K562 (cell line): ENCODE results near the gene SGK1.

Source experiments
- CBX2 ChIP-seq: fragments of 200-600 bp; sonication (generic); IDR thresholded peaks from one replicate; pipeline ENCODE4 v1.6.1; 2012; ENCODE audit warnings: mild to moderate bottlenecking, low read length, inconsistent platforms; ENCODE audit not compliant: insufficient read depth, poor library complexity, severe bottlenecking
- EZH2 ChIP-seq: IDR thresholded peaks from 2 replicates; pipeline ENCODE4 v1.6.1; 2012; ENCODE audit warnings: low read depth, mild to moderate bottlenecking, inconsistent platforms, low read length, borderline replicate concordance
- FOSL1 ChIP-seq: fragments of 200-800 bp; sonication (Bioruptor generic); conservative IDR thresholded peaks from 2 replicates; pipeline ENCODE4 v1.6.1; 2016; ENCODE audit warnings: missing genetic modification characterization, missing compliant biosample characterization
- JUN ChIP-seq, 2 experiments: sonication (generic) in 1 of 2; formaldehyde crosslinking in 1 of 2; IDR thresholded peaks; 2 replicates each; pipeline versions ENCODE4 v1.6.1 to v1.8.0; 2012 to 2022; ENCODE audit warnings: borderline replicate concordance in 2 of 2, mild to moderate bottlenecking in 2 of 2, improper control_type of control experiment in 1 of 2, low read depth in 1 of 2, low read length in 1 of 2, missing genetic modification reagents in 1 of 2
- MAFF ChIP-seq: IDR thresholded peaks from 2 replicates; pipeline ENCODE4 v1.6.1; 2012; ENCODE audit warnings: low read length, improper control_type of control experiment
- POLR2A ChIP-seq: fragments of 450-650 bp; conservative IDR thresholded peaks from 2 replicates; pipeline ENCODE4 v1.6.1; 2016
- RAD21 ChIP-seq, 2 experiments: fragments of 250-450 bp in 1 of 2; fragments of 450-650 bp in 1 of 2; sonication (Bioruptor Pico) in 1 of 2; formaldehyde crosslinking in 1 of 2; IDR thresholded peaks in 1 of 2; conservative IDR thresholded peaks in 1 of 2; 2 replicates each; pipeline versions ENCODE4 v1.4.0 to v1.8.0; 2020 to 2022; ENCODE audit warnings: mild to moderate bottlenecking in 2 of 2, moderate library complexity in 1 of 2
- UBTF ChIP-seq, 2 experiments: IDR thresholded peaks; 2 replicates each; pipeline ENCODE4 v1.6.1; 2012; ENCODE audit warnings: improper control_type of control experiment in 2 of 2, low read depth in 2 of 2, low read length in 2 of 2, borderline replicate concordance in 1 of 2
- ZFX ChIP-seq: sonication (generic); formaldehyde crosslinking; IDR thresholded peaks from 2 replicates; pipeline ENCODE4 v1.8.0; 2022; ENCODE audit warnings: mild to moderate bottlenecking, missing genetic modification reagents, moderate library complexity
- ZNF354B ChIP-seq: fragments of 250-450 bp; sonication (Bioruptor Pico); IDR thresholded peaks from 2 replicates; pipeline ENCODE4 v1.4.0; 2020
- ZNF785 ChIP-seq: fragments of 250-450 bp; sonication (Bioruptor Pico); IDR thresholded peaks from 2 replicates; pipeline ENCODE4 v1.4.0; 2020; ENCODE audit warnings: mild to moderate bottlenecking
- TF ChIP-seq, protein P1 (sequence below), 2 experiments: IDR thresholded peaks in 1 of 2; conservative IDR thresholded peaks in 1 of 2; 2 replicates each; pipeline ENCODE4 v1.6.1; 2016; ENCODE audit warnings: low read depth in 2 of 2, mild to moderate bottlenecking in 1 of 2, missing compliant biosample characterization in 1 of 2, missing genetic modification characterization in 1 of 2, moderate library complexity in 1 of 2

DNA sequence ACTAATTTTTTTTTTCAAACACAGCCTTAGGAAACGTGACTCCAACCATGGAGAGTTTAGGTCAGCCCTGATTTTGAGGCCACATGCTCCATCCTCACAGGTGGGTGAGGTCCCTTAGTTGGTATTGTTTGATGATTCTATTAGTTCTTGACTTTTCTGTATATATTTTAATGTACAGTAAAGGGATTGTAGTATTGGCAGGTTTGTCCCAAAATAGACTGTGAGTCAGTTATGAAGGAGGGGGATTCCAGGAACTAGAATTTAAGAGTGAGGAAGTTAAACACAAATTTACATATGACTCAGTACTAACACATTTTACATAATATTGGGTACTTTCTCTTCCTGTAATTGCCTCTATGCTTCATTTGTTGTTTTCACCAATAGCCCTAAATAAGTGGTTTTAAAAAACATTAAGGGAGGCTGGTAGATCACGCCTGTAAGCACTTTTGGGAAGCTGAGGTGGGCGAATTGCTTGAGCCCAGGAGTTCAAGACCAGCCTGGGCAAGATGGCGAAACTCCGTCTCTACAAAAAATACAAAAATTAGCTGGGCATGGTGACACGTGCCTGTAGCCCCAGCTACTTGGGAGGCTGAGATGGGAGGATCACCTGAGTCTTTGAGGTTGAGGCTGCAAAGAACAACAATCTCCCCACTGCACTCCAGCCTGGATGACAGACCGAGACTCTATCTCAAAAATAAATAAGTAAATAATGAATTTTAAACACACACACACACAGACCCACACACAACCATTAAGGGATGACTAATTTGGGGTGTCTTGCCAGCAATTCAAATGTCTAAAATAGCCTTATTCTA is 81.8 kb downstream of the SGK1 start:
- TF ChIP-seq MAFF: no peak
- peak; percentile 42; the same call in 1 of the 2 replicates for TF ChIP-seq JUN (IDR thresholded peaks at IDR 0.05; ENCODE audit: borderline replicate concordance, low read depth, low read length)
- no peak for TF ChIP-seq JUN (CRISPR knock-in tag; IDR thresholded peaks at IDR 0.05; ENCODE audit: borderline replicate concordance)
- TF ChIP-seq, protein P1, sequence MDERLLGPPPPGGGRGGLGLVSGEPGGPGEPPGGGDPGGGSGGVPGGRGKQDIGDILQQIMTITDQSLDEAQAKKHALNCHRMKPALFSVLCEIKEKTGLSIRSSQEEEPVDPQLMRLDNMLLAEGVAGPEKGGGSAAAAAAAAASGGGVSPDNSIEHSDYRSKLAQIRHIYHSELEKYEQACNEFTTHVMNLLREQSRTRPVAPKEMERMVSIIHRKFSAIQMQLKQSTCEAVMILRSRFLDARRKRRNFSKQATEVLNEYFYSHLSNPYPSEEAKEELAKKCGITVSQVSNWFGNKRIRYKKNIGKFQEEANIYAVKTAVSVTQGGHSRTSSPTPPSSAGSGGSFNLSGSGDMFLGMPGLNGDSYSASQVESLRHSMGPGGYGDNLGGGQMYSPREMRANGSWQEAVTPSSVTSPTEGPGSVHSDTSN (CRISPR knock-in tag; IDR thresholded peaks at IDR 0.05; ENCODE audit: low read depth): no peak
- TF ChIP-seq, protein P1 (tag; conservative IDR thresholded peaks at IDR 0.05; ENCODE audit: low read depth): no peak
- TF ChIP-seq FOSL1: peak; percentile 95
- TF ChIP-seq UBTF (IDR thresholded peaks at IDR 0.05; ENCODE audit: borderline replicate concordance in 1 of 2, low read depth in 2 of 2, low read length in 2 of 2): no peak
- no peak for TF ChIP-seq EZH2
- no peak for TF ChIP-seq CBX2
- TF ChIP-seq ZFX: no peak
- no peak for TF ChIP-seq ZNF785
- no peak for TF ChIP-seq RAD21 (CRISPR knock-in tag; conservative IDR thresholded peaks at IDR 0.05 in 1 of 2, IDR thresholded peaks at IDR 0.05 in 1 of 2)
- TF ChIP-seq POLR2A: no peak
- no peak for TF ChIP-seq ZNF354B (CRISPR knock-in tag)
